ENCODE measurements around the gene PLSCR3. TPM values are rescaled to one million over a fixed set of nuclear protein-coding genes. Genes with fewer than 3 reads are reported as not detected.

Gene PLSCR3
- total RNA-seq, 2 experiments from 2014 or later: 78.2 to 87.0 TPM

GRCh38 chr17:7352910-7353635 lies 41.3 kb downstream of the PLSCR3 start:
- H3K27me3 Mint-ChIP-seq: no peaks in the 10 kb centered on the region
- H3K4me3 Mint-ChIP-seq: peak overlapping the region; percentile 74
- peaks cover 39% of the 10 kb centered on the region for H3K4me1 Mint-ChIP-seq (ENCODE audit: low read depth)
- H3K36me3 Mint-ChIP-seq: peaks cover 19% of the 10 kb centered on the region
- no peaks in the 10 kb centered on the region for H3K9me3 Mint-ChIP-seq
- POLR2A ChIA-PET: interaction anchor here (1.2 kb wide), 1 partner anchor 51 kb away, joined by 3 read pairs; the partner anchor contains the start of gene TMEM256
- no peak for DNase-seq
- peak overlapping the region; percentile 65 for H3K27ac Mint-ChIP-seq
- CTCF ChIA-PET: interaction anchor here (0.8 to 4.0 kb wide), 4 partner anchors 9 to 231 kb away, joined by 3 to 71 read pairs (median 4); partner anchors contain the start of genes MPDU1 and TMEM102
- intact Hi-C loops (cut with micrococcal nuclease): loop anchor here (1.0 to 5.0 kb wide), 3 partner anchors 73 to 129 kb away; partner anchors contain the start of genes POLR2A and SLC35G6

GRCh38 chr17:7352503-7352889 lies 41.8 kb downstream of the PLSCR3 start:
- ChIA-PET POLR2A (no interaction called here), CTCF (interaction anchor here (2.0 kb wide), 1 partner anchor 231 kb away, joined by 4 read pairs; the partner anchor contains the start of gene MPDU1)

GRCh38 chr17:7351665-7352502 lies 42.4 kb downstream of the PLSCR3 start, which contains the start of gene KCTD11:
KCTD11 (plus strand) TSS chr17:7352162.
- Mint-ChIP-seq H3K27ac (peak within 1 kb of the TSS; percentile 68), H3K4me1 (ENCODE audit: low read depth) (peaks cover 39% of the 10 kb centered on the region), H3K27me3 (no peaks in the 10 kb centered on the region), H3K36me3 (peaks cover 24% of the 10 kb centered on the region), H3K4me3 (peak within 1 kb of the TSS; percentile 74), H3K9me3 (no peaks in the 10 kb centered on the region)
- ChIA-PET POLR2A (interaction anchor here (0.9 to 5.0 kb wide), 3 partner anchors 16 to 132 kb away, joined by 3 to 34 read pairs (median 4); partner anchors contain the start of genes ACAP1 and POLR2A), CTCF (interaction anchor here (0.6 to 2.0 kb wide), 4 partner anchors 15 to 232 kb away, joined by 3 to 11 read pairs (median 4); partner anchors contain the start of genes ACAP1 and MPDU1)
- intact Hi-C loops (cut with micrococcal nuclease): loop anchor here (1.0 to 5.0 kb wide), 6 partner anchors 23 to 130 kb away; partner anchors contain the start of genes GPS2, NEURL4, POLR2A and SLC35G6
- DNase-seq: peak; percentile 87

More at GRCh38 chr17:7352503-7352889, 41.8 kb downstream of the PLSCR3 start:
- DNase-seq: no peak
- H3K4me3 Mint-ChIP-seq: peak overlapping the region; percentile 74
- H3K9me3 Mint-ChIP-seq: no peaks in the 10 kb centered on the region
- H3K4me1 Mint-ChIP-seq (ENCODE audit: low read depth): peaks cover 39% of the 10 kb centered on the region
- peak overlapping the region; percentile 65 for H3K27ac Mint-ChIP-seq
- peaks cover 19% of the 10 kb centered on the region for H3K36me3 Mint-ChIP-seq
- intact Hi-C loops (cut with micrococcal nuclease): loop anchor here (1.0 to 5.0 kb wide), 3 partner anchors 72 to 130 kb away; partner anchors contain the start of genes POLR2A and SLC35G6
- no peaks in the 10 kb centered on the region for H3K27me3 Mint-ChIP-seq

GRCh38 chr17:7348478-7349242 lies 45.7 kb downstream of the PLSCR3 start:
- Mint-ChIP-seq H3K27ac (no peak overlapping the region), H3K4me3 (no peak overlapping the region), H3K36me3 (peaks cover 31% of the 10 kb centered on the region), H3K9me3 (no peaks in the 10 kb centered on the region), H3K27me3 (no peaks in the 10 kb centered on the region), H3K4me1 (ENCODE audit: low read depth) (peaks cover 28% of the 10 kb centered on the region)
- intact Hi-C loops (cut with micrococcal nuclease): loop anchor here (1.0 kb wide), 1 partner anchor 12 kb away; the partner anchor contains the start of gene ACAP1
- POLR2A ChIA-PET: interaction anchor here (0.8 to 5.0 kb wide), 2 partner anchors 12 to 36 kb away, joined by 4 to 34 read pairs; partner anchors contain the start of gene ACAP1
- CTCF ChIA-PET: interaction anchor here (0.9 to 2.6 kb wide), 6 partner anchors 12 to 212 kb away, joined by 3 to 10 read pairs (median 4); partner anchors contain the start of gene ACAP1
- DNase-seq: no peak

- Mint-ChIP-seq H3K27ac (peak overlapping the region; percentile 44), H3K36me3 (peaks cover 35% of the 10 kb centered on the region), H3K9me3 (no peaks in the 10 kb centered on the region), H3K4me3 (no peak overlapping the region), H3K27me3 (no peaks in the 10 kb centered on the region), H3K4me1 (ENCODE audit: low read depth) (peaks cover 26% of the 10 kb centered on the region)
- ChIA-PET POLR2A (interaction anchor here (0.8 to 5.0 kb wide), 2 partner anchors 12 to 37 kb away, joined by 4 to 34 read pairs; partner anchors contain the start of gene ACAP1), CTCF (interaction anchor here (0.9 to 2.6 kb wide), 6 partner anchors 12 to 212 kb away, joined by 3 to 10 read pairs (median 4); partner anchors contain the start of gene ACAP1)
- no peak for DNase-seq
- intact Hi-C loops (cut with micrococcal nuclease): no loop called here
These were observed 46.5 kb downstream of the PLSCR3 start for GRCh38 chr17:7347630-7348477.

- ChIA-PET POLR2A (interaction anchor here (1.2 to 5.0 kb wide), 2 partner anchors 11 kb away, joined by 4 to 34 read pairs; partner anchors contain the start of gene ACAP1), CTCF (interaction anchor here (0.7 to 3.4 kb wide), 7 partner anchors 9 to 237 kb away, joined by 3 to 30 read pairs (median 3); partner anchors contain the start of genes ACAP1 and MPDU1)
- Mint-ChIP-seq H3K27ac (peak overlapping the region; percentile 44), H3K36me3 (peaks cover 33% of the 10 kb centered on the region), H3K4me3 (no peak overlapping the region), H3K9me3 (no peaks in the 10 kb centered on the region), H3K4me1 (ENCODE audit: low read depth) (peaks cover 19% of the 10 kb centered on the region), H3K27me3 (no peaks in the 10 kb centered on the region)
- DNase-seq: no peak
- intact Hi-C loops (cut with micrococcal nuclease): loop anchor here (1.0 kb wide), 1 partner anchor 23 kb away; no protein-coding TSS in a partner anchor
These were observed 47.3 kb downstream of the PLSCR3 start for GRCh38 chr17:7346761-7347614.

- Mint-ChIP-seq H3K36me3 (peaks cover 36% of the 10 kb centered on the region), H3K4me1 (ENCODE audit: low read depth) (peaks cover 12% of the 10 kb centered on the region), H3K9me3 (no peaks in the 10 kb centered on the region), H3K4me3 (no peak overlapping the region), H3K27ac (no peak overlapping the region), H3K27me3 (no peaks in the 10 kb centered on the region)
- ChIA-PET CTCF (interaction anchor here (2.4 to 2.5 kb wide), 2 partner anchors 13 to 19 kb away, joined by 10 to 15 read pairs; no protein-coding TSS in a partner anchor), POLR2A (interaction anchor here (1.4 kb wide), 1 partner anchor 14 kb away, joined by 4 read pairs; no protein-coding TSS in a partner anchor)
- intact Hi-C loops (cut with micrococcal nuclease): no loop called here
- no peak for DNase-seq
These were observed 51.1 kb downstream of the PLSCR3 start for GRCh38 chr17:7343250-7343649.

- Mint-ChIP-seq H3K4me1 (ENCODE audit: low read depth) (peaks cover 20% of the 10 kb centered on the region), H3K27ac (no peak overlapping the region)
- CTCF ChIA-PET: interaction anchor here (0.6 to 1.7 kb wide), 2 partner anchors 14 to 26 kb away, joined by 3 to 6 read pairs; no protein-coding TSS in a partner anchor
These were observed 52.5 kb downstream of the PLSCR3 start for GRCh38 chr17:7341842-7342241.

GRCh38 chr17:7340179-7340578 lies 54.1 kb downstream of the PLSCR3 start:
- CTCF ChIA-PET: no interaction called here
- Mint-ChIP-seq H3K4me3 (no peak overlapping the region), H3K36me3 (peaks cover 40% of the 10 kb centered on the region), H3K27ac (no peak overlapping the region), H3K9me3 (no peaks in the 10 kb centered on the region), H3K27me3 (no peaks in the 10 kb centered on the region), H3K4me1 (ENCODE audit: low read depth) (peaks cover 31% of the 10 kb centered on the region)
- DNase-seq: no peak
- POLR2A ChIA-PET: no interaction called here
- intact Hi-C loops (cut with micrococcal nuclease): no loop called here

More at GRCh38 chr17:7341842-7342241, 52.5 kb downstream of the PLSCR3 start:
- Mint-ChIP-seq H3K27me3 (no peaks in the 10 kb centered on the region), H3K9me3 (no peaks in the 10 kb centered on the region), H3K36me3 (peaks cover 43% of the 10 kb centered on the region), H3K4me3 (no peak overlapping the region)
- POLR2A ChIA-PET: no interaction called here
- intact Hi-C loops (cut with micrococcal nuclease): no loop called here
- DNase-seq: no peak
